ENCODE results near the gene TMEM255A.

DNA sequence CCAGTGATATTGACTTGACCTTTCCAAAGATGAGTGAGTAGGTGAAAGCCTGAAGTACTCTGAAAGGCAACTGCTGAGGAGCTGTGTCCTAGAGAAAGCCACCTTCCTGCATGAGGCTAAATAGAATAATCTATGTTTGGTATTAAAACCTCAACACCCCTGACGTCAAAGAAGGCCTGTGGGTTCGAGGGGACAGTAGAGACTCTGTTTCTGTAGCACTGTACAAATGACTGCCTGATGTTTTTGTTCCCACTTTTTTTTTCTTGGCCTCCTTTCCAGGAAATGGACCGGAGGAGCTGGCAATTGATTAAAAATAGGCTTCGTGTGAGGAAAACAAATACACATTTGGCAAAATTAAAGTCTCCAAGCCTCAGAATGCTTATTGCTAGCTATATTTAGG lies 29.5 kb downstream of the TMEM255A start:
- TF ChIP-seq, protein P1, sequence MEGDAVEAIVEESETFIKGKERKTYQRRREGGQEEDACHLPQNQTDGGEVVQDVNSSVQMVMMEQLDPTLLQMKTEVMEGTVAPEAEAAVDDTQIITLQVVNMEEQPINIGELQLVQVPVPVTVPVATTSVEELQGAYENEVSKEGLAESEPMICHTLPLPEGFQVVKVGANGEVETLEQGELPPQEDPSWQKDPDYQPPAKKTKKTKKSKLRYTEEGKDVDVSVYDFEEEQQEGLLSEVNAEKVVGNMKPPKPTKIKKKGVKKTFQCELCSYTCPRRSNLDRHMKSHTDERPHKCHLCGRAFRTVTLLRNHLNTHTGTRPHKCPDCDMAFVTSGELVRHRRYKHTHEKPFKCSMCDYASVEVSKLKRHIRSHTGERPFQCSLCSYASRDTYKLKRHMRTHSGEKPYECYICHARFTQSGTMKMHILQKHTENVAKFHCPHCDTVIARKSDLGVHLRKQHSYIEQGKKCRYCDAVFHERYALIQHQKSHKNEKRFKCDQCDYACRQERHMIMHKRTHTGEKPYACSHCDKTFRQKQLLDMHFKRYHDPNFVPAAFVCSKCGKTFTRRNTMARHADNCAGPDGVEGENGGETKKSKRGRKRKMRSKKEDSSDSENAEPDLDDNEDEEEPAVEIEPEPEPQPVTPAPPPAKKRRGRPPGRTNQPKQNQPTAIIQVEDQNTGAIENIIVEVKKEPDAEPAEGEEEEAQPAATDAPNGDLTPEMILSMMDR (IDR thresholded peaks at IDR 0.05; ENCODE audit: insufficient read depth, low read length) = no peak
- TF ChIP-seq REST (IDR thresholded peaks at IDR 0.05; ENCODE audit: insufficient replicate concordance, low read depth) (no peak), POLR2AphosphoS5 (IDR thresholded peaks at IDR 0.05; ENCODE audit: low read depth) (no peak), GABPA (IDR thresholded peaks at IDR 0.05; ENCODE audit: low read depth) (no peak), SPI1 (IDR thresholded peaks at IDR 0.05; ENCODE audit: borderline replicate concordance, low read depth) (no peak)
